Liver (tissue), 3 donors: Measurements from ENCODE around the gene MAMSTR.

Source experiments
- CTCF ChIP-seq: fragments of 150-350 bp; IDR thresholded peaks from 2 replicates; pipeline ENCODE4 v1.5.1; 2017; ENCODE audit warnings: improper control_type of control experiment, low read depth, low read length; ENCODE audit not compliant: missing input control
- EGR1 ChIP-seq, 2 donors: IDR thresholded peaks; 2 replicates each; pipeline ENCODE4 v1.6.1; 2016 to 2018; ENCODE audit warnings: antibody characterized with exemption in 2 of 2, low read depth in 2 of 2
- MAX ChIP-seq: IDR thresholded peaks from 2 replicates; pipeline ENCODE4 v1.6.1; 2016; ENCODE audit warnings: antibody characterized with exemption
- NR2F2 ChIP-seq: IDR thresholded peaks from 2 replicates; pipeline ENCODE4 v1.6.1; 2016; ENCODE audit warnings: antibody characterized with exemption
- SP1 ChIP-seq: IDR thresholded peaks from 2 replicates; pipeline ENCODE4 v1.6.1; 2018; ENCODE audit warnings: antibody characterized with exemption, mild to moderate bottlenecking
- TAF1 ChIP-seq: conservative IDR thresholded peaks from 2 replicates; pipeline ENCODE4 v1.6.1; 2016; ENCODE audit warnings: antibody characterized with exemption, mild to moderate bottlenecking
- donor health status: healthy.
- donor health status: healthy.

DNA sequence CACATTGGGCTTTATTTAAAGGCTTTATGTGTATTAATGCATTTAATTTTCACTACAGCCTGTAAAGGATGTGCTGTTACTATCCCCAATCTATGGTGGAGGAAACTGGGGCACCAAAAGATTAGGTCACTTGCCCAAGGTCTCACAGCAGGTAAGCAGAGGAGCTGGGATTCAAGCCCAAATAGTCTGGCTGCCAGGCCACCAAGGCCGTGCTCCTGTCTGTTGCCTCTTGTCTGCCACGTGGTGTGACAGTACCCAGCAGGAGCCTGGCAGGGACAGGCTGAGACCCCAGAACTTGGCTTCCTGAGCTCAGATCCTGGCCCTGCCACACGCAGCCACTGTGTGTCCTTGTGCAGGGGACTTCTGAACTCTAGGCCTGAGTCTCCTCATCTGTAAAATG lies 51.2 kb downstream of the MAMSTR start:
- TF ChIP-seq CTCF (no peak), NR2F2 (no peak), TAF1 (no peak), SP1 (no peak), MAX (no peak), EGR1 (IDR thresholded peaks at IDR 0.05; ENCODE audit: low read depth in 2 of 2) (no peak)
